Measurements from ENCODE around the gene TRIP6.

Gene TRIP6

GRCh38 chr7:100890653-100891567 lies 23.7 kb downstream of the TRIP6 start:
- TF ChIP-seq CTCF (IDR thresholded peaks at IDR 0.05; ENCODE audit: low read depth, low read length): no peak
- peak overlapping the region; percentile 56 for H3K4me3 ChIP-seq (ENCODE audit: low read depth, low read length)

- no peak overlapping the region for H3K4me3 ChIP-seq (ENCODE audit: low read depth, low read length)
- TF ChIP-seq CTCF (IDR thresholded peaks at IDR 0.05; ENCODE audit: low read depth, low read length): no peak
These were observed 24.5 kb downstream of the TRIP6 start for GRCh38 chr7:100891568-100892247.

- no peak for TF ChIP-seq CTCF (IDR thresholded peaks at IDR 0.05; ENCODE audit: low read depth, low read length)
- H3K4me3 ChIP-seq (ENCODE audit: low read depth, low read length): no peak overlapping the region
These were observed 25.5 kb downstream of the TRIP6 start for GRCh38 chr7:100892364-100893317.

GRCh38 chr7:100893318-100893895 lies 26.2 kb downstream of the TRIP6 start:
- no peak for TF ChIP-seq CTCF (IDR thresholded peaks at IDR 0.05; ENCODE audit: low read depth, low read length)

GRCh38 chr7:100893910-100894721 lies 26.9 kb downstream of the TRIP6 start:
- H3K4me3 ChIP-seq (ENCODE audit: low read depth, low read length): no peak overlapping the region
- no peak for TF ChIP-seq CTCF (IDR thresholded peaks at IDR 0.05; ENCODE audit: low read depth, low read length)

More at GRCh38 chr7:100893318-100893895, 26.2 kb downstream of the TRIP6 start:
- no peak overlapping the region for H3K4me3 ChIP-seq (ENCODE audit: low read depth, low read length)
